ENCODE measurements around the gene ADAM15.

- TF ChIP-seq CTCF (IDR thresholded peaks at IDR 0.05; ENCODE audit: insufficient read depth, low read length, poor library complexity, severe bottlenecking): no peak
- no peak for TF ChIP-seq EZH2phosphoT487 (conservative IDR thresholded peaks at IDR 0.05; ENCODE audit: low read length)
Observed at GRCh38 chr1:155079210-155079486, 28.0 kb downstream of the ADAM15 start.
